Cardiac ventricle fibroblast (primary cell): ENCODE measurements around the gene CHPF2. TPM values are rescaled to one million over a fixed set of nuclear protein-coding genes. Genes with fewer than 3 reads are reported as not detected.

Source experiments
- total RNA-seq: library from RNA; depleted of rRNA; stranded (reverse); fragments of >200 nt; gene quantifications from 2 replicates; pipeline ENCODE4 v1.2.3, GENCODE V29; 2015

The CHPF2 gene
- total RNA-seq, result 81.6 and 93.4 TPM in 2 replicates

DNA sequence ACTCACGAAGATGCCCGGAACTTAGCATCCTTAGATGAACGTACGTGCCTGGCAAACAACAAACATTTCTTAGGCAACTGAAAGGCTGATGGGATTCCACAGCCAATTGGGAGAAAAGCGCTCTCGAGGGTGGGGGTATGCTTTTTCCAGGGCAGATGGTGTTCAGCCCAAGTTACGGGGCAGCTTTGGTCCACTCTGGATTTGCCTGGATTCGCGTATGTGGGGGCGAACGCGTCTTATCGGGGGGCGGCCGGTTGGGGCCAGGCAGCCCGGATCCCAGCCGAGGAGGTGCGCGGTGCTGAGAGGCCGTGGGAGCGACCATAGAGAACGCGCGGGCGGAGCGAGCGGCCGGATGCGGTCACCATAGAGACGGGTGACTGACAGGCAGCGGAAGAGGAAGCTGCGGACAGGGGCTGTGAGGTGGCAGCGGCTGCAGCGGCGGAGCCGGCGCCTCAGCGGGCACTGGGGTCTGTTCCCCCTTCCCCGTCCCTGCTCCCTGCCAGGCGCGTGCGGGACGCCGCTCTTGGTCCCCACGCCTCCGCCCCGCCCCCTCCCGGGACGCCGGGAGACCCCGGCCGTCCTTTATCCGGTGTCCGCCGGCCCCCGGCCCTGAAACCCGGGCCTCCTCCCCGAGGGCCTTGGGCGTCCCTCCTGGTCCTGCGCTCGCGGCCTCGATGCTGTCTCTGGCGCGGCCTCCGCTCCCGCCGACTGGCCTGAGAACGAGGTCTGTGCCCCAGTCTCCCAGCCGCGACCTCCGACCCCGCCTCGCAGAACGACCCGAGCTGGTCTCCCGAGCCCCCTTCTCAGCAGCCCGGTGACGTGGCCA is at the start of gene CHPF2:
TSS of gene CHPF2 (plus strand) at position 393 of the 826 bp plus-strand sequence. CDS start 1,529 bp downstream, outside the sequence.

DNA sequence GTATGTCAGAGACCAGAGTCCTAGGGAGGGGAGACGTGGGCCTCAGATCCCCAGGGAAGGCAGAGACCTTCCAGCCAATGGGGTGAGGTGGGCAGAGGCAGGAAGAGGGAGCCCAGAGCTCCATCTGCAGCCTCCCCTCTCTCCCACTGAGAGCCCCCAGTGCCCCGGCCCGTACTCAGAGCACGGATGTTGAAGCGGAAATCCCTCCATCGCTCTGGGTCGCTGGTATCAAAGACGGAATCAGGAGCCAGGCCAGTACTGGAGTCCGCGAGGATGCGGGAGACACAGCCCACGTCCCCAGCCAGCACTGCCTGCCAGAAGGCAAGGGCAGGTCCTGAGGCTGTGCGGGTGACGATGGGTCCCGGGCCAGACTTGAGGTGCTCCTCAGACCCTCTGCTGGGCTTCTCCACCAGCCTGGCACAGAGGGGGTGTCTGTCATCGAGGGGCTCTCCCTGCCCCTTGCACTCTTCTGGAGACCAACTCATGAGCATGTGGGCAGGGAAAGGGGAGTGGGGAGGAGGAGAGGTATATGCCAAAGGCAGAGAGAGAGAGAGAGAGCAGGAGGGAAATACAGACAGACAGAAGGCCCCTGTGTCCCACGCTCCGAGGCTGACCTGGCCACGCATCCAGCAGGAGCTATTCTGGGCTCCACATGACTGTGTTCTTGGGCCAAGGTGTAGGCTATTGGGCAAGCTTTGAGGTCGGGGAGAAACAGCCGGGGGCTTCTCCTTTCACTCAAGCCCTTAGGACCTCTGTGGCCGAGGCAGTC is 45.5 kb upstream of the CHPF2 start, which contains the start of gene ASB10:
TSS of gene ASB10 (minus strand) at position 611 of the 769 bp plus-strand sequence. CDS start at position 491, 120 bp downstream.

GRCh38 chr7:151210087-151210854 is 22.0 kb upstream of the CHPF2 start, which contains the start of gene H2BK1:
Gene H2BK1 (minus strand): TSS chr7:151210488. CDS start chr7:151210318, 170 bp downstream.

DNA sequence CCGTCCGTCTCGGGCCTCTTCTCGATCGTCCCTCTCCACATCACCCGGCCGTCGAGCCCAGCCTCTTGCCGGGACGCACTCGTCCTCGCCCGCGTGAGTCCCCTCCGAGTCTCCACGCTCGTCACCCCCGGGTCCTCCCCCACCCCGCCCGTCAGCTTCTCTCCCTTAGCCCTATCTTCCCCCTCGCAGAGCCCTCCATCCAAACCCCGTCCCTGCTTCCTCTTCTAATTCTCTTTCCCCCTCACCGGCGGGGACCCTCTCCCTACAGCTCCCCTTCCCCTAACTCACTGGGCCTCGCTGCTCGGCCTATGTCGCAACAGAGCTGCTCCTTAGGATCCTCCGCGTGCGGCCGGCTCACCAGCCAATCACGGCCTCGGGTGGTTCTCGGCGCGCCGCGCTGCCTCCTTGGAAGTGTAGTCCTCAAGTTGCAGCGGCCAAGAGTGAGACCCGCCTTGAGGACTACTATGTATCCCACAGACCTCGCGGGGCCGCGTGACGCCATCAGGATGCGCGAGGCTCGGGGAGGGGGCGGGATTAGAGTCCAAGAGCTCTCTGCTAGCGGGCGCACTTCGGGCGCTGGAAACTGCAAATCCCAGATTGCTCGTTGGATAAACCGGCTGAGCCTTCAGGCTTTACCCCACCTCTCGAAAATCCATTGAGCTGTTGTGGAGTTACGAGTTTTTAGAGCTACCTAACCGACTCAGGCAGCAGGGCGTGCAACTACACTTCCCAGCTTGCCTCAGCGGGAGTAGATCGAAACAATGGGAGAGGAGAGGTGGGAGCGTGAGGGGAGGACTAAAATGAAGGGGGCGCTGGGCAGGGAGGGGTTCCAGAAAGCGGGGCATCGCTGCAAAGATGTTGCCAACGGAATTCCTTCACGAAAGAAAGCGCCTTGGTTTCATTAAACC is 5.2 kb upstream of the CHPF2 start, which contains the start of gene ABCF2:
TSS of gene ABCF2 (minus strand) at position 331 of the 908 bp plus-strand sequence. CDS start 747 bp downstream, outside the sequence.

GRCh38 chr7:151248346-151249033 is 16.2 kb downstream of the CHPF2 start, which contains the start of gene SMARCD3:
Gene SMARCD3 (minus strand): TSS chr7:151248694. CDS start chr7:151248562, 132 bp downstream.

Other genes starting within 250 kb of the CHPF2 start
- gene NOS3, start 241.5 kb upstream of the CHPF2 start, total RNA-seq, result 2.1 and 3.1 TPM in 2 replicates
- gene ATG9B, start 208.0 kb upstream of the CHPF2 start, total RNA-seq, result 0.25 TPM in 1 of 2 replicates, not detected in the other
- 20.8 and 21.7 TPM in 2 replicates for gene ABCB8, start 204.0 kb upstream of the CHPF2 start, total RNA-seq
- gene ASIC3, start 184.0 kb upstream of the CHPF2 start, total RNA-seq, result 0.37 TPM in 1 of 2 replicates, not detected in the other
- 16.2 and 16.4 TPM in 2 replicates for gene CDK5, start 174.6 kb upstream of the CHPF2 start, total RNA-seq
- 53.1 and 65.6 TPM in 2 replicates for gene SLC4A2, start 172.9 kb upstream of the CHPF2 start, total RNA-seq
- 56.7 and 67.3 TPM in 2 replicates for gene FASTK, start 151.7 kb upstream of the CHPF2 start, total RNA-seq
- 33.2 and 35.4 TPM in 2 replicates for gene TMUB1, start 149.0 kb upstream of the CHPF2 start, total RNA-seq
- 23.6 and 25.4 TPM in 2 replicates for gene AGAP3, start 146.0 kb upstream of the CHPF2 start, total RNA-seq
- not detected in 2 replicates for gene GBX1, start 64.8 kb upstream of the CHPF2 start, total RNA-seq
- gene ASB10, start 45.2 kb upstream of the CHPF2 start, total RNA-seq, result not detected in 2 replicates
- not detected in 2 replicates for gene H2BK1, start 22.0 kb upstream of the CHPF2 start, total RNA-seq
- gene ABCF2, start 5.3 kb upstream of the CHPF2 start, total RNA-seq, result 39.1 and 44.1 TPM in 2 replicates
- gene SMARCD3, start 16.2 kb downstream of the CHPF2 start, total RNA-seq, result 41.3 and 44.9 TPM in 2 replicates
- gene NUB1, start 109.3 kb downstream of the CHPF2 start, total RNA-seq, result 27.0 and 34.8 TPM in 2 replicates
- gene WDR86, start 177.6 kb downstream of the CHPF2 start, total RNA-seq, result 2.4 and 4.6 TPM in 2 replicates
- gene CRYGN, start 207.7 kb downstream of the CHPF2 start, total RNA-seq, result 0.10 TPM in 1 of 2 replicates, not detected in the other